Measurements from ENCODE around the gene PDE8B.

The PDE8B gene

GRCh38 chr5:77210091-77210963 is at the start of gene PDE8B:
PDE8B (plus strand) TSS chr5:77210680; CDS start chr5:77210926, 246 bp downstream.
- TF ChIP-seq EZH2 (IDR thresholded peaks at IDR 0.05; ENCODE audit: borderline replicate concordance, low read depth, low read length, severe bottlenecking) (no peak), CTCF (IDR thresholded peaks at IDR 0.05; ENCODE audit: borderline replicate concordance, extremely low read depth, low read length, poor library complexity, severe bottlenecking) (no peak)
- Histone ChIP-seq H3K79me2 (ENCODE audit: insufficient read depth, low read length) (no peaks in the 10 kb centered on the region), H3K27ac (ENCODE audit: low read length) (no peak within 1 kb of the TSS), H3K9me3 (ENCODE audit: insufficient read depth, low read length, severe bottlenecking) (no peaks in the 10 kb centered on the region), H3K4me3 (ENCODE audit: low read depth in 1 of 2, low read length in 2 of 2) (no peak within 1 kb of the TSS), H4K20me1 (ENCODE audit: insufficient read depth, low read length) (no peaks in the 10 kb centered on the region), H3K9ac (ENCODE audit: low read depth, low read length) (no peak within 1 kb of the TSS), H3K36me3 (ENCODE audit: insufficient read depth, low read length) (no peaks in the 10 kb centered on the region), H3K4me1 (ENCODE audit: insufficient read depth, low read length) (no peaks in the 10 kb centered on the region), H2AFZ (ENCODE audit: low read depth, low read length) (no peak within 1 kb of the TSS), H3K27me3 (ENCODE audit: insufficient read depth, low read length, poor library complexity) (peaks cover 13% of the 10 kb centered on the region), H3K4me2 (ENCODE audit: insufficient read depth, low read length) (no peak within 1 kb of the TSS)
- DNase-seq: peak; percentile 24
- ATAC-seq (ENCODE audit: insufficient read depth, low read depth): peak; percentile 76

- H3K27ac ChIP-seq (ENCODE audit: low read length): no peak overlapping the region
- no peak overlapping the region for H3K4me3 ChIP-seq (ENCODE audit: low read depth in 1 of 2, low read length in 2 of 2)
- H3K9me3 ChIP-seq (ENCODE audit: insufficient read depth, low read length, severe bottlenecking): no peaks in the 10 kb centered on the region
- no peak overlapping the region for H3K9ac ChIP-seq (ENCODE audit: low read depth, low read length)
- ATAC-seq (ENCODE audit: insufficient read depth, low read depth): no peak
- H3K36me3 ChIP-seq (ENCODE audit: insufficient read depth, low read length): no peaks in the 10 kb centered on the region
- no peak for DNase-seq
- no peak for TF ChIP-seq CTCF (IDR thresholded peaks at IDR 0.05; ENCODE audit: borderline replicate concordance, extremely low read depth, low read length, poor library complexity, severe bottlenecking)
- TF ChIP-seq EZH2 (IDR thresholded peaks at IDR 0.05; ENCODE audit: borderline replicate concordance, low read depth, low read length, severe bottlenecking): no peak
- no peak overlapping the region for H3K4me2 ChIP-seq (ENCODE audit: insufficient read depth, low read length)
- H3K4me1 ChIP-seq (ENCODE audit: insufficient read depth, low read length): no peaks in the 10 kb centered on the region
- no peaks in the 10 kb centered on the region for H4K20me1 ChIP-seq (ENCODE audit: insufficient read depth, low read length)
- no peaks in the 10 kb centered on the region for H3K79me2 ChIP-seq (ENCODE audit: insufficient read depth, low read length)
- H2AFZ ChIP-seq (ENCODE audit: low read depth, low read length): no peak overlapping the region
- no peaks in the 10 kb centered on the region for H3K27me3 ChIP-seq (ENCODE audit: insufficient read depth, low read length, poor library complexity)
These were observed 47.0 kb upstream of the PDE8B start for GRCh38 chr5:77163453-77163852.

- no peaks in the 10 kb centered on the region for H3K27me3 ChIP-seq (ENCODE audit: insufficient read depth, low read length, poor library complexity)
- no peak overlapping the region for H3K9ac ChIP-seq (ENCODE audit: low read depth, low read length)
- H3K36me3 ChIP-seq (ENCODE audit: insufficient read depth, low read length): no peaks in the 10 kb centered on the region
- no peaks in the 10 kb centered on the region for H3K79me2 ChIP-seq (ENCODE audit: insufficient read depth, low read length)
- no peak overlapping the region for H3K27ac ChIP-seq (ENCODE audit: low read length)
- H3K4me3 ChIP-seq (ENCODE audit: low read depth in 1 of 2, low read length in 2 of 2): no peak overlapping the region
- DNase-seq (no peak), ATAC-seq (ENCODE audit: insufficient read depth, low read depth) (no peak)
- no peaks in the 10 kb centered on the region for H4K20me1 ChIP-seq (ENCODE audit: insufficient read depth, low read length)
- H3K4me1 ChIP-seq (ENCODE audit: insufficient read depth, low read length): no peaks in the 10 kb centered on the region
- TF ChIP-seq EZH2 (IDR thresholded peaks at IDR 0.05; ENCODE audit: borderline replicate concordance, low read depth, low read length, severe bottlenecking) (no peak), CTCF (IDR thresholded peaks at IDR 0.05; ENCODE audit: borderline replicate concordance, extremely low read depth, low read length, poor library complexity, severe bottlenecking) (no peak)
- H3K9me3 ChIP-seq (ENCODE audit: insufficient read depth, low read length, severe bottlenecking): no peaks in the 10 kb centered on the region
- no peak overlapping the region for H3K4me2 ChIP-seq (ENCODE audit: insufficient read depth, low read length)
- no peak overlapping the region for H2AFZ ChIP-seq (ENCODE audit: low read depth, low read length)
These were observed 43.4 kb upstream of the PDE8B start for GRCh38 chr5:77167063-77167462.
